ENCODE data around the gene KRT15.

Gene KRT15

DNA sequence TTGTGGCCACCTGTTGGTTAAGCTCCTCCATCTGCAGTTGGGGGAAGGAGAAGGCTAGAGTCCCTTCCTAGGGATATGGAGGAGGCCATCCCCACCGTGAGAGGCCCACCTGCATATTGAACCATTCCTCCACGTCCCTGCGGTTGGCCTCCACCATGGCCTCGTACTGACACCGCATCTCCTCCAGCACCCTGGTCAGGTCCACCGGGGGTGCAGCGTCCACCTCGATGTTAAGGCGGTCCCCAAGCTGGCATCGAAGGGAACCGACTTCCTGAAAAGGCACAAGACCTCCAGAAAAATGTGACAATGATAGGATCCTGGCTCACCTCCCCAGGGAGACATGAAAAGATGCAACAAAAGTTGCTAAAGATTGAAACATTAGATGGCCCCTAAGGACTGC is 54.5 kb downstream of the KRT15 start:
- no peak for DNase-seq (ENCODE audit: low spot score in 2 of 2)
- in situ Hi-C loops (cut with MboI; ENCODE audit: low sequenced_read_pairs): no loop called here
- Histone ChIP-seq H3K36me3 (replicated peaks) (no peaks in the 10 kb centered on the region), H3K4me1 (no peaks in the 10 kb centered on the region), H3K9me3 (no peaks in the 10 kb centered on the region), H3K27me3 (ENCODE audit: low read depth) (no peaks in the 10 kb centered on the region; the same call in 1 of the 2 replicates), H3K4me3 (no peak overlapping the region)

DNA sequence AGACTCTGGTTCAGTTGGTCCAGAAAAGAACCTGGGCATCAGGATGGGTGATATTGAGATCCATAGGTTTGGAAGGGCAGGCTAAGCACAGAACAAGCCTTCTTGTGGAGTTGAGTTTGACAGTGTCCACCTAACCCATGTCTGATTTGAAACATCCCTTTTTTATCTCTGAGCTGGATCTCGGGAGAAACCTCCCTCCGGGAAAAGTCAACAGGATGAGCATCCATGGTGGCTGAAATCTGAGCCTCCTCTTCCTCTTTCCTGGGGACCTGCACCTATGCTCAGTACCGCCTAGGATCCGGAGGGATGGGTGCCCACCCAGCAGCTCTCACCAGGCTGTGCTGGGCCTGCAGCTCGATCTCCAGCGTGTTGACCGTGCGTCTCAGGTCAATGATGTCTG is 54.9 kb downstream of the KRT15 start:
- no peaks in the 10 kb centered on the region for H3K9me3 ChIP-seq
- no peaks in the 10 kb centered on the region for H3K4me1 ChIP-seq
- DNase-seq (ENCODE audit: low spot score in 2 of 2): no peak
- no peaks in the 10 kb centered on the region; the same call in 1 of the 2 replicates for H3K27me3 ChIP-seq (ENCODE audit: low read depth)
- H3K4me3 ChIP-seq: no peak overlapping the region
- in situ Hi-C loops (cut with MboI; ENCODE audit: low sequenced_read_pairs): no loop called here
- H3K36me3 ChIP-seq (replicated peaks): no peaks in the 10 kb centered on the region
